ENCODE results near the gene INPP5D.
A peak's percentile ranks its signal among the peaks of the same experiment; 100 is the strongest.

Gene INPP5D

DNA sequence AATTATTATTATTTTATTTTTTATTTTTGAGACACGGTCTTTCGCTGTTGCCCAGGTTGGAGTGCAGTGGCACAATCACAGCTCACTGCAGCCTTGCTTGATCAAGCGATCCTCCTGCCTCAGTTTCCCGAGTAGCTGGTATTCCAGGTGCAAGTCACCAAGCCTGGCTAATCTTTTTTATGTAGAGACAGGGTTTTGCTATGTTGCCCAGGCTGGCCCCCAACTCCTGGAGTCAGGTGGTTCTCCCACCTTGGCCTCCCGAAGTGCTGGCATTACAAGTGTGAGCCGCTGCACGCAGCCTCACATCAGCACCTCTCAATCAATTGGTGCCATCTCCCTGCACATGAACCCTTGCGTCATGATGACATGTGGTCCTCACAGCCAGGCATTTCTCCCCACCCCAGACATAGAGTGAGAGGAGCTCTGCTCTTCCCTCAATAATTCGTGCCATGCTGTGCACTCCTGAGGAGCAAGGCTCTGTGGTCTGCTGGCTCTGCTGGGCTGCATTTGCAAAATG is 5.9 kb downstream of the INPP5D start:
- H2AFZ ChIP-seq (ENCODE audit: low read depth, low read length, severe bottlenecking) = no peak overlapping the region
- no peak overlapping the region for H3K27ac ChIP-seq (ENCODE audit: low read depth, low read length)
- H3K36me3 ChIP-seq (ENCODE audit: low read length) = 0 out of 2 replicates have a peak, but pooled peaks cover 2% of the 10 kb centered on the region
- peaks cover 20% of the 10 kb centered on the region; the same call in 1 of the 2 replicates for H4K20me1 ChIP-seq (ENCODE audit: low read depth, low read length)
- H3K9me2 ChIP-seq (replicated peaks; ENCODE audit: insufficient read depth, low read length) = no peaks in the 10 kb centered on the region
- H3K9ac ChIP-seq (ENCODE audit: low read length) = no peak overlapping the region
- peaks cover 16% of the 10 kb centered on the region for H3F3A ChIP-seq (ENCODE audit: insufficient read depth)
- H3K79me2 ChIP-seq (ENCODE audit: insufficient read depth, low read length) = peaks cover 96% of the 10 kb centered on the region
- H3K9me3 ChIP-seq (ENCODE audit: insufficient read depth, low read length) = no peaks in the 10 kb centered on the region
- no peak overlapping the region for H3K4me3 ChIP-seq (ENCODE audit: insufficient read depth, low read length, poor library complexity, severe bottlenecking)
- no peak overlapping the region for H3K4me2 ChIP-seq (ENCODE audit: low read depth, low read length, poor library complexity, severe bottlenecking)
- H3K27me3 ChIP-seq (ENCODE audit: low read length) = no peaks in the 10 kb centered on the region
- TF ChIP-seq EZH2phosphoT487 (conservative IDR thresholded peaks at IDR 0.05; ENCODE audit: low read length) = no peak
- TF ChIP-seq, protein P1, sequence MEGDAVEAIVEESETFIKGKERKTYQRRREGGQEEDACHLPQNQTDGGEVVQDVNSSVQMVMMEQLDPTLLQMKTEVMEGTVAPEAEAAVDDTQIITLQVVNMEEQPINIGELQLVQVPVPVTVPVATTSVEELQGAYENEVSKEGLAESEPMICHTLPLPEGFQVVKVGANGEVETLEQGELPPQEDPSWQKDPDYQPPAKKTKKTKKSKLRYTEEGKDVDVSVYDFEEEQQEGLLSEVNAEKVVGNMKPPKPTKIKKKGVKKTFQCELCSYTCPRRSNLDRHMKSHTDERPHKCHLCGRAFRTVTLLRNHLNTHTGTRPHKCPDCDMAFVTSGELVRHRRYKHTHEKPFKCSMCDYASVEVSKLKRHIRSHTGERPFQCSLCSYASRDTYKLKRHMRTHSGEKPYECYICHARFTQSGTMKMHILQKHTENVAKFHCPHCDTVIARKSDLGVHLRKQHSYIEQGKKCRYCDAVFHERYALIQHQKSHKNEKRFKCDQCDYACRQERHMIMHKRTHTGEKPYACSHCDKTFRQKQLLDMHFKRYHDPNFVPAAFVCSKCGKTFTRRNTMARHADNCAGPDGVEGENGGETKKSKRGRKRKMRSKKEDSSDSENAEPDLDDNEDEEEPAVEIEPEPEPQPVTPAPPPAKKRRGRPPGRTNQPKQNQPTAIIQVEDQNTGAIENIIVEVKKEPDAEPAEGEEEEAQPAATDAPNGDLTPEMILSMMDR (IDR thresholded peaks at IDR 0.05; ENCODE audit: insufficient read depth, low read length, poor library complexity, severe bottlenecking) = no peak

GRCh38 chr2:233068762-233069418 is 8.7 kb downstream of the INPP5D start:
- H3K27ac ChIP-seq (ENCODE audit: low read depth, low read length) = peak overlapping the region; percentile 97
- H3K9ac ChIP-seq (ENCODE audit: low read length) = peak overlapping the region; percentile 36
- peaks cover 96% of the 10 kb centered on the region for H3K79me2 ChIP-seq (ENCODE audit: insufficient read depth, low read length)

DNA sequence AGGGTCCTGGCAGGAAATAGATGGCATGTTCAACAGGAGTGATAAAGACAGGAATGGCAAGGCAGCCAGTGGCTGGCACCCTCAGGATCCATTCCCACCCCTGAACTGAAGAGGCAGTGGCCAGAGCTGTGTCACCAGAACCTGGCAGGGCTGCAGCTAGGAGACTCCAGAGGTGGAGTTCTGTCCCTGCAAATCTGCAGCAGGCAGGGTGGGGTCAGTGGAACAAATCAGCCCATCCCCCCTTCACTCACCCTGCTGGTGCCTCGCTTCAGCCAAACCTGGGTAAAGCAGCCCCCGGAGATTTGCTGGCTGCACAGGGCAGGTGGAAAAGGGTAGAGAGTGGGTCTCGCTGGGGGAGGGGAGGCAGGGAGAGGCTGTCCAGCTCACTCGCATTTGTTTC is 12.7 kb downstream of the INPP5D start:
- Histone ChIP-seq H4K20me1 (ENCODE audit: low read depth, low read length) (no peaks in the 10 kb centered on the region), H3F3A (ENCODE audit: insufficient read depth) (peaks cover 72% of the 10 kb centered on the region), H3K9ac (ENCODE audit: low read length) (peak overlapping the region; percentile 55), H2AFZ (ENCODE audit: low read depth, low read length, severe bottlenecking) (no peak overlapping the region), H3K4me2 (ENCODE audit: low read depth, low read length, poor library complexity, severe bottlenecking) (peak overlapping the region; percentile 81), H3K4me3 (ENCODE audit: insufficient read depth, low read length, poor library complexity, severe bottlenecking) (peak overlapping the region; percentile 15), H3K79me2 (ENCODE audit: insufficient read depth, low read length) (peaks cover 87% of the 10 kb centered on the region), H3K36me3 (ENCODE audit: low read length) (peaks cover 20% of the 10 kb centered on the region), H3K27ac (ENCODE audit: low read depth, low read length) (peak overlapping the region; percentile 97), H3K27me3 (ENCODE audit: low read length) (no peaks in the 10 kb centered on the region), H3K9me2 (replicated peaks; ENCODE audit: insufficient read depth, low read length) (no peaks in the 10 kb centered on the region), H3K9me3 (ENCODE audit: insufficient read depth, low read length) (no peaks in the 10 kb centered on the region)
- no peak for TF ChIP-seq EZH2phosphoT487 (conservative IDR thresholded peaks at IDR 0.05; ENCODE audit: low read length)
- TF ChIP-seq, protein P1 (IDR thresholded peaks at IDR 0.05; ENCODE audit: insufficient read depth, low read length, poor library complexity, severe bottlenecking) = no peak

More at GRCh38 chr2:233068762-233069418, 8.7 kb downstream of the INPP5D start:
- no peaks in the 10 kb centered on the region for H3K27me3 ChIP-seq (ENCODE audit: low read length)
- no peak overlapping the region for H3K4me3 ChIP-seq (ENCODE audit: insufficient read depth, low read length, poor library complexity, severe bottlenecking)
- H3K9me3 ChIP-seq (ENCODE audit: insufficient read depth, low read length) = no peaks in the 10 kb centered on the region
- peaks cover 11% of the 10 kb centered on the region; the same call in 1 of the 2 replicates for H4K20me1 ChIP-seq (ENCODE audit: low read depth, low read length)
- no peaks in the 10 kb centered on the region for H3K9me2 ChIP-seq (replicated peaks; ENCODE audit: insufficient read depth, low read length)
- no peak overlapping the region for H2AFZ ChIP-seq (ENCODE audit: low read depth, low read length, severe bottlenecking)
- peaks cover 16% of the 10 kb centered on the region for H3K36me3 ChIP-seq (ENCODE audit: low read length)
- H3F3A ChIP-seq (ENCODE audit: insufficient read depth) = peaks cover 36% of the 10 kb centered on the region
- TF ChIP-seq, protein P1 (IDR thresholded peaks at IDR 0.05; ENCODE audit: insufficient read depth, low read length, poor library complexity, severe bottlenecking) = no peak
- no peak for TF ChIP-seq EZH2phosphoT487 (conservative IDR thresholded peaks at IDR 0.05; ENCODE audit: low read length)
- peak overlapping the region; percentile 81 for H3K4me2 ChIP-seq (ENCODE audit: low read depth, low read length, poor library complexity, severe bottlenecking)

All from SU-DHL-6 (cell line).